HCT116 (cell line): Measurements from ENCODE around the gene FAM200B. TPM values are rescaled to one million over a fixed set of nuclear protein-coding genes. Genes with fewer than 3 reads are reported as not detected.

ENCODE experiments used
- ATAC-seq: fragments of 200-7000 bp; cut with Tn5 transposase; 2 replicates; pipeline ENCODE4 v1.9.1; 2020; ENCODE audit warnings: mild to moderate bottlenecking, moderate library complexity
- BruUV-seq: library from RNA; stranded (reverse); fragments of 400-500 nt; replicated peaks from 2 replicates; lab custom pipeline; 2021; lab: Mats Ljungman, UMichigan
- CTCF ChIA-PET: fragments of 300-600 bp; sonication (Branson Sonifier 250); formaldehyde crosslinking; loops from one replicate; lab custom pipeline; 2021; ENCODE audit warnings: antibody characterized with exemption; lab: Charles Lee
- POLR2A ChIA-PET: fragments of 300-600, 350-600 bp; sonication (Branson Sonifier 250); formaldehyde crosslinking; loops from one replicate; lab custom pipeline; 2021; ENCODE audit warnings: antibody characterized with exemption; lab: Charles Lee
- RAD21 ChIA-PET, 2 experiments: fragments of 300-600 bp; sonication (Branson Sonifier 250); formaldehyde crosslinking; loops; one replicate each; lab custom pipeline; 2023; ENCODE audit warnings: low total read pairs in 2 of 2; ENCODE audit not compliant: uncharacterized antibody in 2 of 2, unreplicated experiment in 2 of 2, low non-redundant PET in 1 of 2; lab: Charles Lee
- DNase-seq: peaks from one replicate; pipeline ENCODE4 v3.0.0-alpha.2; 2010; ENCODE audit warnings: low read depth, low spot score
- H2AFZ ChIP-seq: fragments of 200-600 bp; shearing (Covaris generic), sonication (generic); 2 replicates; pipeline ENCODE4 v1.6.1; 2017; ENCODE audit warnings: low read depth, mixed run types, mixed read lengths, antibody characterized with exemption, low read length; ENCODE audit not compliant: poor library complexity, severe bottlenecking
- H3K27ac ChIP-seq: 2 replicates; pipeline ENCODE4 v1.5.1; 2012; ENCODE audit warnings: low read depth, low read length
- H3K27me3 ChIP-seq: fragments of 200-600 bp; sonication (generic); 2 replicates; pipeline ENCODE4 v1.6.1; 2016; ENCODE audit warnings: mixed run types, low read length, mixed read lengths; ENCODE audit not compliant: insufficient read depth
- H3K36me3 ChIP-seq, 2 experiments: fragments of 200-500 bp in 1 of 2; fragments of 200-600 bp in 1 of 2; sonication (Bioruptor generic) in 1 of 2; sonication (generic) in 1 of 2; 2 replicates each; pipeline versions ENCODE4 v1.5.1 to v1.6.1; 2014 to 2016; ENCODE audit warnings: low read length in 2 of 2, inconsistent platforms in 1 of 2, mixed read lengths in 1 of 2, mixed run types in 1 of 2; ENCODE audit not compliant: insufficient read depth in 2 of 2, control insufficient read depth in 1 of 2
- H3K4me1 ChIP-seq, 2 experiments: fragments of 200-600 bp in 1 of 2; sonication (generic) in 1 of 2; 2 replicates each; pipeline versions ENCODE4 v1.5.1 to v1.6.1; 2012 to 2017; ENCODE audit warnings: low read length in 2 of 2, inconsistent platforms in 1 of 2, mild to moderate bottlenecking in 1 of 2, mixed read lengths in 1 of 2, mixed run types in 1 of 2, moderate library complexity in 1 of 2; ENCODE audit not compliant: insufficient read depth in 2 of 2, control insufficient read depth in 1 of 2
- H3K4me2 ChIP-seq: fragments of 200-600 bp; sonication (generic); 2 replicates; pipeline ENCODE4 v1.6.1; 2017; ENCODE audit warnings: mixed run types, low read length, mixed read lengths
- H3K4me3 ChIP-seq, 2 experiments: fragments of 200-600 bp in 1 of 2; sonication (generic) in 1 of 2; replicated peaks in 1 of 2; 2 replicates each; pipeline ENCODE4 v1.5.1; 2011 to 2016; ENCODE audit warnings: low read length in 2 of 2, control low read depth in 1 of 2, low read depth in 1 of 2, mild to moderate bottlenecking in 1 of 2, mixed read lengths in 1 of 2, mixed run types in 1 of 2
- H3K79me2 ChIP-seq: fragments of 200-600 bp; sonication (generic); 2 replicates; pipeline ENCODE4 v1.6.1; 2017; ENCODE audit warnings: mild to moderate bottlenecking, mixed run types, low read length, moderate library complexity, mixed read lengths; ENCODE audit not compliant: insufficient read depth
- H3K9ac ChIP-seq: fragments of 200-600 bp; sonication (generic); 2 replicates; pipeline ENCODE4 v1.6.1; 2016; ENCODE audit warnings: low read length, mixed read lengths
- H3K9me2 ChIP-seq: fragments of 200-600 bp; sonication (generic), shearing (Covaris generic); 2 replicates; pipeline ENCODE4 v1.6.1; 2017; ENCODE audit warnings: mixed run types, mild to moderate bottlenecking, moderate library complexity; ENCODE audit not compliant: insufficient read depth
- H3K9me3 ChIP-seq, 2 experiments: fragments of 200-500 bp in 1 of 2; fragments of 200-600 bp in 1 of 2; sonication (Bioruptor generic) in 1 of 2; sonication (generic) in 1 of 2; 2 replicates each; pipeline ENCODE4 v1.6.1; 2014 to 2017; ENCODE audit warnings: low read length in 2 of 2, mixed read lengths in 2 of 2, inconsistent platforms in 1 of 2, low read depth in 1 of 2, mild to moderate bottlenecking in 1 of 2, mixed run types in 1 of 2, moderate library complexity in 1 of 2; ENCODE audit not compliant: control insufficient read depth in 1 of 2, insufficient read depth in 1 of 2
- H4K20me1 ChIP-seq: fragments of 200-600 bp; sonication (generic), shearing (Covaris generic); 2 replicates; pipeline ENCODE4 v1.6.1; 2017; ENCODE audit warnings: mixed run types, mild to moderate bottlenecking, moderate library complexity; ENCODE audit not compliant: insufficient read depth
- CEBPB ChIP-seq: IDR thresholded peaks from 2 replicates; pipeline ENCODE4 v1.6.1; 2012; ENCODE audit warnings: low read depth
- POLR2AphosphoS5 ChIP-seq: IDR thresholded peaks from 2 replicates; pipeline ENCODE4 v1.6.1; 2011; ENCODE audit warnings: mild to moderate bottlenecking, low read depth, low read length, moderate library complexity
- REST ChIP-seq: IDR thresholded peaks from 2 replicates; pipeline ENCODE4 v1.6.1; 2012; ENCODE audit warnings: low read depth
- SIN3A ChIP-seq: IDR thresholded peaks from 2 replicates; pipeline ENCODE4 v1.6.1; 2012; ENCODE audit warnings: low read depth
- TCF7L2 ChIP-seq: IDR thresholded peaks from 2 replicates; pipeline ENCODE4 v1.7.0; 2011; ENCODE audit warnings: borderline replicate concordance, inconsistent platforms; ENCODE audit not compliant: insufficient read depth, insufficient read length; ENCODE audit errors: extremely low read depth
- YY1 ChIP-seq: IDR thresholded peaks from 2 replicates; pipeline ENCODE4 v1.6.1; 2011; ENCODE audit warnings: low read length, low read depth, moderate library complexity, mild to moderate bottlenecking; ENCODE audit not compliant: insufficient replicate concordance; ENCODE audit errors: extremely low read depth
- intact Hi-C: fragments of 100-400 bp; cut with micrococcal nuclease; formaldehyde crosslinking; loops from 2 replicates; pipeline ENCODE4 v1.10.0; 2022
- total RNA-seq: library from RNA; stranded (reverse); gene quantifications from one replicate; pipeline ENCODE4 v1.2.1, GENCODE V29; 2021; ENCODE audit not compliant: unreplicated experiment
- TF ChIP-seq, protein P1 (sequence below): IDR thresholded peaks from 2 replicates; pipeline ENCODE4 v1.6.1; 2012

The FAM200B gene
- total RNA-seq, 1 experiment from 2014 or later, result 26.1 TPM

DNA sequence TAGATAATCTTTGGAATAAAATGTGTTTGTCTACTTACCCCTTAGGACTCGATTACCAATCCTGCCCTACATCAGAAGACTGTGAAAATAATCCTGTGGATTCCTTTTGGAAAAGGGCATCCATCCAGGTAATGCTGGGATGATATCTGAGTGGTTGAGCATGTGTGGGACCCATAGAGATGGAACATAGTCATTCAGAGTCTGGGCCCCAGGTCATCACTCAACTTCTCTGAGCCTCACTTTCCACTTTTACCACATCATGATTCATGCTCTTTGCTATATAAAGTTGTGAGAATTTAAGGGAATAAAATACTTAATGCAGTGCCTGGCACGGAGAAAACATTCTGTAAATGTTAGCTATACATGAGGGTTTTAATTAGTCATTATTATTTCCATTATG, 30.1 kb downstream of the FAM200B start:
- Histone ChIP-seq H2AFZ (no peak overlapping the region), H3K36me3 (no peaks in the 10 kb centered on the region), H3K79me2 (no peaks in the 10 kb centered on the region), H3K9me3 (no peaks in the 10 kb centered on the region), H3K4me2 (no peak overlapping the region), H4K20me1 (no peaks in the 10 kb centered on the region), H3K9ac (no peak overlapping the region), H3K4me1 (no peaks in the 10 kb centered on the region), H3K9me2 (no peaks in the 10 kb centered on the region), H3K27ac (no peak overlapping the region), H3K4me3 (no peak overlapping the region), H3K27me3 (no peaks in the 10 kb centered on the region)
- intact Hi-C loops, result no loop called here
- RAD21 ChIA-PET, result no interaction called here
- POLR2A ChIA-PET, result interaction anchor here (1.1 kb wide), 1 partner anchor 30 kb away, joined by 3 read pairs; the partner anchor contains the start of gene FAM200B
- no peak for DNase-seq
- no peak for ATAC-seq
- CTCF ChIA-PET, result no interaction called here
- TF ChIP-seq SIN3A (no peak), POLR2AphosphoS5 (no peak), REST (no peak), YY1 (no peak), TCF7L2 (no peak), CEBPB (no peak)
- TF ChIP-seq, protein P1, sequence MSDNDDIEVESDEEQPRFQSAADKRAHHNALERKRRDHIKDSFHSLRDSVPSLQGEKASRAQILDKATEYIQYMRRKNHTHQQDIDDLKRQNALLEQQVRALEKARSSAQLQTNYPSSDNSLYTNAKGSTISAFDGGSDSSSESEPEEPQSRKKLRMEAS, result no peak
- BruUV-seq, result no TSS peak
